Inflammatory macrophage treated with lipopolysaccharide for 4 hours (primary cell): ENCODE results near the gene PARD3B.

Experiments used
- DNase-seq: peaks from one replicate; pipeline ENCODE4 v3.0.0-alpha.2; 2020

The PARD3B gene

DNA sequence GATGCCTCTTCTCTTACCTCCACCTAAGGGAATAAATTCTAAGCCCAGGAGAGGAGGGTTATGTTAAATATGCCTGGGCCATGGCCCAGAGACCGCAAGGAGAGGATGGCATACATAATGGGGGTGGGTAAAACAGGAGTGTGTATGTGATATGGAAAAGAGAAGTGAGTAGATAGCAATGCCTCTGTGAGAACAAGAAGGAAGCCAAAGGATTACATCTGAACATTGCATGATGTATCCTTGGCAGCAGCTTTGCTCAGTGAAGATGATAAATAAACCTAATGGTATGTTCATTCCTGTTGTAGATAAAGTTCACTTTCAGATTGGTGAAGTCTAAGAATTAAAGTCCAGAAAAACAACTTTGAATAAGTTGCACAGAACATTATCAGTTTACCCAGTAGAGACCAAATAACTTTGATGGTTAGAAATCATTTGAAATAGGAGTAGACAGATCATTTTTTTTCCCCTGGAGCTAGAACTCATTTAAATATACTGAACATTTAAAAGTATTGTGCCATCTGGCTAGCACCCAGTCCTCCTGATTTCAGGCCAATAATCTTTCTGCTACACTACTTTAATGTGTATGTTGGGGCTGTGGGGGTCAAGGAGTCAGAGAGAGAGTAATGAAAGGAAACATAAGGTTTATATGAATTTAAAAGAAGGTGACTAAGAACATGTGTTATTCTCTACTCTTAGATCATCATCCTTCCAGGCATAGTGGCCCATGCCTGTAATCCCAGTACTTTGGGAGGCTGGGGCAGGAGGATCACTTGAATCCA, 231.7 kb downstream of the PARD3B start:
- DNase-seq: no peak

- no peak for DNase-seq
Observed at GRCh38 chr2:204779771-204780170, 234.5 kb downstream of the PARD3B start.

- no peak for DNase-seq
Observed at GRCh38 chr2:204781941-204782340, 236.7 kb downstream of the PARD3B start.

- no peak for DNase-seq
Observed at GRCh38 chr2:204790076-204790475, 244.8 kb downstream of the PARD3B start.

DNA sequence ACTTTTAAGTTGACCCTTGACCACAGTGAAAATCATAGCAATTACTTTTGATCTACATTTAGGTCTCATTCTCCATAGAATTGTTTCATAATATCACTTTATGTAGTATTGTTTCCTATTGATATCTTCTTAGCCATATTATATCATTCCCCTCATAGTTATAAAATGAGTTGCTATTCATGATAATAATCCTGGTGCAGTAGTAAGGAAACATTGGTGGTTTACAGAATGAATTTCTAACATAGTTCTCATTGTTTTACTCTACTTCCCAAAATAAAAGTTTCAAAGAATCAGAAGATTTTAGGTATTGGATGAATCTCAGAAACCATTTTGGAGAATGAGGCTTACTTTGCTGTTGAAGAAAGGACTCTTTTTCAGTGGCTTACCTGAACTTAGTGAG, 246.0 kb downstream of the PARD3B start:
- DNase-seq: no peak

DNA sequence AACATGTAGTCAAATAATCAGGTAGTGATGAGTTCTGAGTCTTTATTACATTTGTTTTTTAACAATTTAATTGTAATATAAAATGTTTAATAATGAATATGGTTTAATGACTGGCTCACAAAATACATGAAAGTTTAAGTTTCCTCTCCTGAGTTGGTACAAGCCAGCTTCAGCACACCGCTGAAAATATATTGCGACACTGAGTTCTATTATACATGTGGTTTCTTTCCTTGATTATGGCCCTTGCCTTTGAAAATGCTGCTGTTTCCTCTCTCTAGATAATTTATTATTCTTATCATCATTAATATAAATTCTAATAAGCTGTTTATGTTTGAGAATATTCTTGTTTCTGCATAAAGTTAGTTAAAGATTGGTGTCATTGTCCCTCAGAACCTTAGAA, 249.3 kb downstream of the PARD3B start:
- DNase-seq: no peak

- no peak for DNase-seq
Observed at GRCh38 chr2:204795156-204795555, 249.9 kb downstream of the PARD3B start.

- DNase-seq: no peak
Observed at GRCh38 chr2:204796581-204796980, 251.3 kb downstream of the PARD3B start.

GRCh38 chr2:204799791-204800190, 254.5 kb downstream of the PARD3B start:
- DNase-seq: no peak

- DNase-seq: no peak
Observed at GRCh38 chr2:204808494-204808893, 263.2 kb downstream of the PARD3B start.

DNA sequence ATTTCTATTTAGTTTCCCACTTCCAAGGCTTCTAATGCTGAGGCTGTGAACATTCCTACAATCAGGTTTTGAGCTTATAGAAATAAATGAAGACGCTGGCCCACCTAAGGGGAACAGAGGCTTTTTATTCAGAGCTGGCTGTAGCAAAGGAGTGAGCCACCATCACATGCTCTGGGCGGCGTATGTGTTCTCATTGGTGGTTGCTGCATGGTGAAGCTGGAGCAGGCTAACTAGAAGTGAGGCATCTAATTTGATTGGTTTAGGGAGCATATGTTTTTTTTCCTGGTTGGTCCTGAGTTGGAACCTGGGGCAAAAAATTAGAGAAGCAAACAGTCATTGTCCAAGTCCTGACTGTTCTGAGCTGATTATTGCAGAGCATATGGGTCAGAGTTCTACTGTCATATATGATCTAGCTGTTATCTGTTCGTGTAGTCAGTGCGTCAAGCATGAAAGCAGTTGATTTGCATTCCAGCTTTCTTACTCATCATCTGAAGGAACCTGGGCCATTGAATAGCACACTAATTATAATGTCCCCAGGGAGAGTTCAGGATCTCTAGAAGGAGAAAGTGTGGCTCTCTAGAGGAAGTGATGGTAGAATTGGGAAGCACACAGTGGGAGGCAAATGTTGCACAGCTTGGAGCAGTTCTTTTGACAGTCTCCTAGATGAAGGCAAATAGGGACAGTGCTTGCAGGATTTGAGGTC, 279.6 kb downstream of the PARD3B start:
- DNase-seq: no peak

DNA sequence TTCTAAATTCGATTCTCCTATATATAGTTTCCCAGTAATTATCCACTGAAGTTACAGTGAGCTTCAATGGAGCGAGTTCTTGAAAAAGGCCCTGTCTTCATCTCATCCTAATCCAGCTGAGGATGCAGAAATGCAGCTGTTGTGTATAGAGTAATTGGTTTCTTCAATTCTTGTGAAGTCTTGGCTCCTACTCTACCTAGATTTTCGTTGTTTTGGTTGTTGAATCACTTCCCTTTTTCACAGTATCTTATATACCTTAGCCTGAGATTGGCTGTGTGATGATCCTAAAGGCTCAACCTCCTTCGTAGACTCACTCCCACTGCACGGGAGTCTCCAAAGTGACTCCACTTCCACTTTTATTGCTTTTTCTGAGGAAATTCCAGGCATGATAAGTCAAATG, 280.4 kb downstream of the PARD3B start:
- no peak for DNase-seq

GRCh38 chr2:204827701-204828590, 282.7 kb downstream of the PARD3B start:
- DNase-seq: no peak

- DNase-seq: no peak
Observed at GRCh38 chr2:204834716-204835384, 289.6 kb downstream of the PARD3B start.

- no peak for DNase-seq
Observed at GRCh38 chr2:204835786-204836185, 290.5 kb downstream of the PARD3B start.

- no peak for DNase-seq
Observed at GRCh38 chr2:204840504-204840903, 295.2 kb downstream of the PARD3B start.

- no peak for DNase-seq
Observed at GRCh38 chr2:204842068-204842467, 296.8 kb downstream of the PARD3B start.

DNA sequence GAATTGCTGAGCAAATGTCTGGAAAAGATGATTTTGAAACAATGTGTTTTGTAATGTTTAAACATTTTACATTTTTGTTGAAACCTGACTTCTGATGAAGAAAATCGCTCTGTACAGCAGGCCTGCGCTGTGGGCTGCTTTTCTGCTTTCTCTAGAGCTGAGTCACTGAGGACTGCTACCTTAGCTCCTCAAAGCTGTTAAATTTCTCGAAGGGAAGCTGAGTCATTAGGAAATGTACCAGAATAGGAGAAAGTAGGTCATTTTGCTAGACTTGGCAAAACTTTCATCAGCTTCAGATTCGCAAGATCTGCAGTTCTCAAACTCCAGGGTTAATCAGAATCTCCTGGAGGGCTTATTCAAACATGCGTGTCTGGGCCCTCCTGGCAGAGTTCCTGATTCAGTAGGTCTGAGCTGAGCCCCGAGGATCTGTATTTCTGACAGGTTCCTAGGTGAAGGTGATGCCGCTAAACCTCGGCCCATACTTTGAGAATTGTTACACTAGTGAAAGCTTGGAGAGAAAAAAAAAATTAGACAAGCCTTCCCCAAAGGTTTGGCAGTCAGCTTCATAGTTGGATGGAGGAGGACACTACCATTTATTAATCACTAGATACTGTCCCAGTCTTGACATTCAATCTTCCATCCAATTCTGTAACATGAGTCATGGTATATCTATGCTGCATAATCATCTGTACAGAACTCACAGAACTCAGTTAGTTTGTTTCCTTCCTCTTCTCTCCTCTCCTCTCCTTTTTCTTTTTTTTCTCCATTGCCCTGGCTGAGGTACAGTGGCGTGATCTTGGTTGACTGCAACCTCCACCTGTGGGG, 297.6 kb downstream of the PARD3B start:
- no peak for DNase-seq

GRCh38 chr2:204846471-204846870, 301.2 kb downstream of the PARD3B start:
- DNase-seq: no peak

GRCh38 chr2:204849892-204850291, 304.6 kb downstream of the PARD3B start:
- no peak for DNase-seq

GRCh38 chr2:204850581-204850980, 305.3 kb downstream of the PARD3B start:
- no peak for DNase-seq

GRCh38 chr2:204853905-204854304, 308.6 kb downstream of the PARD3B start:
- no peak for DNase-seq
